Neural crest cell (in vitro differentiated cells): ENCODE data around the gene CHMP4A. TPM values are rescaled to one million over a fixed set of nuclear protein-coding genes. Genes with fewer than 3 reads are reported as not detected.

ENCODE experiments used
- DNase-seq: peaks from one replicate; pipeline ENCODE4 v3.0.0; 2021; ENCODE audit warnings: low read depth, mixed read lengths, low spot score
- H3K27ac Mint-ChIP-seq: one replicate; pipeline ENCODE4 v1.8.0; 2021; ENCODE audit warnings: mild to moderate bottlenecking, mixed read lengths; ENCODE audit not compliant: unreplicated experiment
- H3K27me3 Mint-ChIP-seq: 2 replicates; pipeline ENCODE4 v1.8.0; 2021; ENCODE audit warnings: low read depth, mild to moderate bottlenecking, mixed read lengths
- H3K36me3 Mint-ChIP-seq: 2 replicates; pipeline ENCODE4 v1.8.0; 2021; ENCODE audit warnings: low read depth, mild to moderate bottlenecking, mixed read lengths
- H3K4me1 Mint-ChIP-seq: 2 replicates; pipeline ENCODE4 v1.8.0; 2021; ENCODE audit warnings: mixed read lengths
- H3K4me3 Mint-ChIP-seq: one replicate; pipeline ENCODE4 v1.8.0; 2021; ENCODE audit warnings: mild to moderate bottlenecking, mixed read lengths
- H3K9me3 Mint-ChIP-seq: 2 replicates; pipeline ENCODE4 v1.8.0; 2021; ENCODE audit warnings: mixed read lengths
- total RNA-seq: library from RNA; stranded (reverse); gene quantifications from 2 replicates; pipeline ENCODE4 v1.2.1, GENCODE V29; 2021
- TF ChIP-seq, protein P1 (sequence below): fragments of 200-600 bp; sonication (generic); conservative IDR thresholded peaks from 2 replicates; pipeline ENCODE4 v1.5.0; 2021; ENCODE audit warnings: antibody characterized with exemption, mild to moderate bottlenecking

The CHMP4A gene
- total RNA-seq, 1 donor from 2014 or later, result 44.7 TPM

DNA sequence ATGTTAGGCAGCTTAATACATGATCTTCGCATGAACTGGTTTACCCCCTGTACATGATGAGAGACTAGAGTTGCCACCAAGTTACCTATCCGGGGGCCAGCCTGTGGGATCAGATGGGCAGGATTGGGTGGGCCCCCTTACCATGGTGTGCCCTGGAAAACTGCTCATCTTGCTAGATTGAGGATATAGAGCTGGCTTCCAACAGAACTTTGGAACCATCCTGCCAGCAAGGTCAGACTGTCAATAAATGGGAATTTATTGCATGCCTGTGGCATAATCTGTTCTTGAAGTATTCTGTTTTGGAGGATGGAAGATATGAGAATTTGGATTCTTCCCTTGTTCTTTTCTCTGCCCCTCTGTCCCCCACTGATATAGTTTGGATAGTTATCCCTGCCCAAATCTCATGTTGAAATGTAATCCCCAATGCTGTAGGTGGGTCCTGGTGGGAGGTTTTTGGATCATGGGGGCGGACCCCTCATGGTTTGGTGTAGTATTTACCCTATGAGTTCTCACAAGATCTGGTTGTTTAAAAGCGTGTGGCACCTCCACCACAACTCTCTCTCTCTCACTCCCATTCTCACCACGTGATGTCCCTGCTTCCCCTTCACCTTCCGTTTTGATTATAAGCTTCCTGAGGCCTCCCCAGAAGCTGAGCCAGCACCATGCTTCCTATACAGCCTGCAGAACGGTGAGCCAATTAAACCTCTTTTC lies 14.3 kb downstream of the CHMP4A start:
- Mint-ChIP-seq H3K4me3 (peak overlapping the region; percentile 63), H3K9me3 (no peaks in the 10 kb centered on the region), H3K27ac (peak overlapping the region; percentile 70), H3K36me3 (peaks cover 30% of the 10 kb centered on the region), H3K4me1 (peaks cover 36% of the 10 kb centered on the region), H3K27me3 (no peaks in the 10 kb centered on the region)
- TF ChIP-seq, protein P1, sequence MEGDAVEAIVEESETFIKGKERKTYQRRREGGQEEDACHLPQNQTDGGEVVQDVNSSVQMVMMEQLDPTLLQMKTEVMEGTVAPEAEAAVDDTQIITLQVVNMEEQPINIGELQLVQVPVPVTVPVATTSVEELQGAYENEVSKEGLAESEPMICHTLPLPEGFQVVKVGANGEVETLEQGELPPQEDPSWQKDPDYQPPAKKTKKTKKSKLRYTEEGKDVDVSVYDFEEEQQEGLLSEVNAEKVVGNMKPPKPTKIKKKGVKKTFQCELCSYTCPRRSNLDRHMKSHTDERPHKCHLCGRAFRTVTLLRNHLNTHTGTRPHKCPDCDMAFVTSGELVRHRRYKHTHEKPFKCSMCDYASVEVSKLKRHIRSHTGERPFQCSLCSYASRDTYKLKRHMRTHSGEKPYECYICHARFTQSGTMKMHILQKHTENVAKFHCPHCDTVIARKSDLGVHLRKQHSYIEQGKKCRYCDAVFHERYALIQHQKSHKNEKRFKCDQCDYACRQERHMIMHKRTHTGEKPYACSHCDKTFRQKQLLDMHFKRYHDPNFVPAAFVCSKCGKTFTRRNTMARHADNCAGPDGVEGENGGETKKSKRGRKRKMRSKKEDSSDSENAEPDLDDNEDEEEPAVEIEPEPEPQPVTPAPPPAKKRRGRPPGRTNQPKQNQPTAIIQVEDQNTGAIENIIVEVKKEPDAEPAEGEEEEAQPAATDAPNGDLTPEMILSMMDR, result no peak
- DNase-seq, result no peak

DNA sequence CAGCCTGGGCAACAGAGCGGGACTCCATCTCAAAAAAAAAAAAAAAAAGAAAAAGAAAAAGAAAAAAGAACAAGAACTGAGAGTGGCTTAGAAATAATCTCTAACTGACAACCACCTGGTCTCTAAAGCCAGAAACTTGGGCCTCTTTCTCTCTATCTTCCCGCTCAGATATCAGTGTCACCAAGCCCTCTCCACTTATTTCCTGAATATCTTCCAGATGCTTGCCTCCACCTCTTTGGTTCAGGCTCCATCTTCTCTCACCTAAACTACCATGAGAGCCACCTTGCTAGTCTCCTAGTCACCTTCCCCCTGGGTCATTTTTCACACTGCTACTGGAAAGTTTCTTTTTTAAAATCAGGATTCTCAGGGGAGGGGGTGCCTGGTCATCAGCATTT lies 16.2 kb downstream of the CHMP4A start:
- Mint-ChIP-seq H3K4me1 (peaks cover 38% of the 10 kb centered on the region), H3K36me3 (peaks cover 30% of the 10 kb centered on the region), H3K4me3 (peak overlapping the region; percentile 96), H3K27ac (no peak overlapping the region), H3K27me3 (no peaks in the 10 kb centered on the region), H3K9me3 (no peaks in the 10 kb centered on the region)
- TF ChIP-seq, protein P1, result no peak
- no peak for DNase-seq

DNA sequence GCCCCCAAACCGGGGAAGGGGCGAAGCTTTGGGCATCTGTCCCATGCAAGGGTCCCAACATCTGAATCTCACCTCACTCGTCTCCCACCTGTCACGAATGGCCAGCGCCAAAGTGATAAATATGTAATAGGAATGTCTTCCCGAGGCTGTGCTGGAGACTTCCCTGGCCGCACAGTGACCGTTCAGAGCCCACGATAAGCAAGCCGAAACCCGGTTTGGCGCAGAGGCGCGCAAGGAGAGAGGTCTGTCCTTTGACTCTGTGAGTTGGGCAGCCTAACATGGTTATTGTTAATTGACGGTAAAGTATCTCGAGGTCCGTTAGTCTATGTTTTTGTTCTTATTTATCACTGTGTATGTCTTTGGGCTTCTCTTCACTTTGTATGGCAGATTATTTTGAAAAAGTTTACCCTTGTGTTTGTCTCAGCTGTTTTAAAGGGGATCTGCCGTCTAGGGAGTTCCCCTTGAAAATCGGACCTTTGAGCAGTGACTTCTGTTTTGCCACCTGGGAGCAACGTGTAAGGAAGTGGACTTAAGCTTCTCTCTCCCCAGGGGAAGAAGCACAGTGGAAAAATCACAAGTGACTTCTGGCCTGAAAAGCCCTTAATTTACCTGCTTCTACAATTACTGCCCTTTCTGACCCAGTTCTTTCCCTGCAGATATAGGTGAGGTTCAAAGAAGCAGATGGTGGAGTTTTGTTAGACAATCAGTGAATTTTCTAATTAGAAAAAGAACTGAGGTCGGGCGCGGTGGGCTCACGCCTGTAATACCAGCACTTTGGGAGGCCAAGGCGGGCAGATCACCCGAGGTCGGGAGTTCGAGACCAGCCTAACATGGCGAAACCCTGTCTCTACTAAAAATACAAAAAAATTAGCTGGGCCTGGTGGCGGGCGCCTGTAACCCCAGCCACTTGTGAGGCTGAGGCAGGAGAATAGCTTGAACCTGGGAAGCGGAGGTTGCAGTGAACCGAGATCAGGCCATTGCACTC lies 16.9 kb downstream of the CHMP4A start:
- TF ChIP-seq, protein P1, result no peak
- no peaks in the 10 kb centered on the region for H3K9me3 Mint-ChIP-seq
- peaks cover 27% of the 10 kb centered on the region for H3K36me3 Mint-ChIP-seq
- H3K27ac Mint-ChIP-seq, result peak overlapping the region; percentile 98
- H3K4me1 Mint-ChIP-seq, result peaks cover 40% of the 10 kb centered on the region
- no peak for DNase-seq
- H3K4me3 Mint-ChIP-seq, result peak overlapping the region; percentile 96
- H3K27me3 Mint-ChIP-seq, result no peaks in the 10 kb centered on the region

DNA sequence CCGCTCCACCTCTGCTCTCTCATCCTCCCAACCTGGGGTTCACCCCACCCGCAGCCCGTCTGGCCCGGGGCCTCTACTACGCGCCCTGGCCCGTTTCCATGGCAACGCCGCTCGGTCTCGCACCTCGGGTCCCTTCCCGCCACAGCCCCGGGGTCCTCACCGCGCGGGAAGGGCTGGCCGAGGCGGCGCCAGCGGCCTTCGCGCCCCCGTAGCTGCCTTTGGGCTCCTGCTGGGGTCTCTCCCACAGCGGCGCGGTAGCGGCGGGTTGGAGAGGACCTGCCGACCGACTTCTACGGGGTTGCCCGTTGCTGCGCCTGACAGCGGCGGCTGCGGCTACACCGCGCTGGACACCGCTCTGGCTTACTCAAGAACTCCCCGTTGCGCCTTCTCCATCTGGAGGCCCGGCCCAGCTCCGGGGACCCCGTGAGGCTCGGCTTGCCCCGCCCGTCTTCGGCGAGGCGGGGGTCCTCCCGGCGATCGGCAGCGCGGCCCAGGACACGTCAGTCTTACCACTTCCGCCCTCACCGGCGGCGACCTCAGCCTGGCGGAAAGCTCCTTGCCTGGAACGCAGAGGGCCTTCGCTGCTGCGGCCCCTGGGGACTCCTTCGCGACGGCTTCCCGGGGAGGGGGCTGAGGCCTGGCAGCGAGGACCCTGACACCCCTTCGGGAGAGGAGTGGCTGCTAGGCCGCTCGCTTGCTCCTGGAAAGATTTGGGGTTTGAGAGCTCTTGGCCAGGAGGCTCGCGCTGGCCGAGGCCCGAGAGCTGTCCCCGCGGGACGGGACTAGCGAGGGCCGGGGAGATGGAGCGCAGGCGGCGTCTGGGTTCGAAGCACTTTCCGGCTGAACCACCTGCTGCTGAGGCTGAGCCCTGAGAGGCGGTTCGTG lies 17.9 kb downstream of the CHMP4A start, which contains the start of gene TM9SF1:
TSS of gene TM9SF1 (minus strand) at position 256 of the 885 bp plus-strand sequence. CDS start 422 bp downstream, outside the sequence.
- Mint-ChIP-seq H3K4me1 (peaks cover 40% of the 10 kb centered on the region), H3K4me3 (peak within 1 kb of the TSS; percentile 96), H3K27me3 (no peaks in the 10 kb centered on the region), H3K36me3 (peaks cover 26% of the 10 kb centered on the region), H3K9me3 (no peaks in the 10 kb centered on the region), H3K27ac (peak within 1 kb of the TSS; percentile 98)
- TF ChIP-seq, protein P1, result no peak
- peak; percentile 75 for DNase-seq

DNA sequence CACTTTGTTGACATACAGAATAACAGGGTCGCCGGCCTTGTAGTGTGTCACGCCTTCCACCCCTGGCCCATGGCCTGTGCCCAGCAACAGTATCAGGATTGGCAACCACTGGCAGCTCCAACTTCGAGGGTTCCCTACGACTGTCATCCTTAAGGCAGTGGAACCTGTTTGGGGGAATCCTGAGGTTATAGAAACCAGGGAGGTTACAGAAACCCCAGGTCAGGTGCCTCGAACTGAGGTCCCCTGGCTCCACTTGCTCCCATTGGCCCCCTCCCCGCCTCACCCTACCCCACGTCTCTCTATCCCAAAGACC lies 18.5 kb downstream of the CHMP4A start:
- TF ChIP-seq, protein P1, result no peak
- Mint-ChIP-seq H3K36me3 (peaks cover 24% of the 10 kb centered on the region), H3K4me1 (peaks cover 40% of the 10 kb centered on the region), H3K27ac (peak overlapping the region; percentile 87), H3K4me3 (peak overlapping the region; percentile 96), H3K9me3 (no peaks in the 10 kb centered on the region), H3K27me3 (no peaks in the 10 kb centered on the region)
- DNase-seq, result no peak
